Right lobe of liver (tissue), 4 donors: ENCODE data around the gene GYS2.

ENCODE experiments used
- CTCF ChIP-seq, 4 donors: fragments of 200-600 bp in 3 of 4; fragments of 450-650 bp in 1 of 4; IDR thresholded peaks; one replicate each; pipeline versions ENCODE4 v1.5.1 to v1.8.0; 2016 to 2022; ENCODE audit warnings: antibody characterized with exemption in 4 of 4, mild to moderate bottlenecking in 2 of 4
- POLR2A ChIP-seq: fragments of 450-650 bp; IDR thresholded peaks from one replicate; pipeline ENCODE4 v1.6.1; 2017; ENCODE audit warnings: antibody characterized with exemption, mild to moderate bottlenecking
- donor health status: DM: no; HTN: no; CAD: no.
- donor health status: DM: no; HTN: no; CAD: no.
- donor health status: DM: no; HTN: yes; CAD: no.

- no peak for TF ChIP-seq CTCF (IDR thresholded peaks at IDR 0.05)
- no peak for TF ChIP-seq POLR2A
Measured at GRCh38 chr12:21615431-21615830, 10.8 kb upstream of the GYS2 start.
